ENCODE data around the gene ADAP1.
A peak's percentile ranks its signal among the peaks of the same experiment; 100 is the strongest.
"Not testable (repeated sequence)": the region's sequence is repeated elsewhere in the genome, so short reads cannot be mapped to it uniquely, and the experiment has no call there.

ADAP1 gene

GRCh38 chr7:908591-909357, 45.7 kb downstream of the ADAP1 start:
- not testable (repeated sequence) for H3K9me3 ChIP-seq (ENCODE audit: control insufficient read depth, low read length); H3K9ac ChIP-seq; H3K4me1 ChIP-seq; H3K4me3 ChIP-seq (ENCODE audit: low read depth, low read length); H3K27ac ChIP-seq; H2AFZ ChIP-seq; H3K27me3 ChIP-seq (ENCODE audit: control insufficient read depth, insufficient read depth, low read length); H3K79me2 ChIP-seq; H3K36me3 ChIP-seq (ENCODE audit: control insufficient read depth, insufficient read depth, low read length)
- TF ChIP-seq CTCF (IDR thresholded peaks at IDR 0.05): peak; percentile 78
- H3K4me2 ChIP-seq (ENCODE audit: low read length): peak overlapping the region; percentile 17

- H3K4me3 ChIP-seq (ENCODE audit: low read depth, low read length): no peak overlapping the region
- H3K27me3 ChIP-seq (ENCODE audit: control insufficient read depth, insufficient read depth, low read length): no peaks in the 10 kb centered on the region
- no peaks in the 10 kb centered on the region for H3K4me1 ChIP-seq
- no peak overlapping the region for H3K4me2 ChIP-seq (ENCODE audit: low read length)
- TF ChIP-seq CTCF (IDR thresholded peaks at IDR 0.05): no peak
- H3K36me3 ChIP-seq (ENCODE audit: control insufficient read depth, insufficient read depth, low read length): no peaks in the 10 kb centered on the region
- no peaks in the 10 kb centered on the region for H3K9me3 ChIP-seq (ENCODE audit: control insufficient read depth, low read length)
- no peak overlapping the region for H3K27ac ChIP-seq
- H3K79me2 ChIP-seq: no peaks in the 10 kb centered on the region
- H2AFZ ChIP-seq: no peak overlapping the region
- H3K9ac ChIP-seq: no peak overlapping the region
Observed at GRCh38 chr7:908159-908581, 46.3 kb downstream of the ADAP1 start.

- H3K4me3 ChIP-seq (ENCODE audit: low read depth, low read length): no peak overlapping the region
- H2AFZ ChIP-seq: no peak overlapping the region
- H3K36me3 ChIP-seq (ENCODE audit: control insufficient read depth, insufficient read depth, low read length): no peaks in the 10 kb centered on the region
- no peak overlapping the region for H3K9ac ChIP-seq
- no peaks in the 10 kb centered on the region for H3K4me1 ChIP-seq
- no peaks in the 10 kb centered on the region for H3K9me3 ChIP-seq (ENCODE audit: control insufficient read depth, low read length)
- no peaks in the 10 kb centered on the region for H3K27me3 ChIP-seq (ENCODE audit: control insufficient read depth, insufficient read depth, low read length)
- H3K27ac ChIP-seq: no peak overlapping the region
- no peak for TF ChIP-seq CTCF (IDR thresholded peaks at IDR 0.05)
- no peak overlapping the region for H3K4me2 ChIP-seq (ENCODE audit: low read length)
- H3K79me2 ChIP-seq: no peaks in the 10 kb centered on the region
Observed at GRCh38 chr7:907158-907980, 47.1 kb downstream of the ADAP1 start.

- Histone ChIP-seq H3K27me3 (ENCODE audit: control insufficient read depth, insufficient read depth, low read length) (no peaks in the 10 kb centered on the region), H3K4me2 (ENCODE audit: low read length) (no peak overlapping the region), H3K4me1 (no peaks in the 10 kb centered on the region), H3K9ac (no peak overlapping the region), H3K36me3 (ENCODE audit: control insufficient read depth, insufficient read depth, low read length) (no peaks in the 10 kb centered on the region), H3K27ac (no peak overlapping the region), H3K4me3 (ENCODE audit: low read depth, low read length) (no peak overlapping the region), H3K9me3 (ENCODE audit: control insufficient read depth, low read length) (no peaks in the 10 kb centered on the region), H3K79me2 (no peaks in the 10 kb centered on the region), H2AFZ (no peak overlapping the region)
- no peak for TF ChIP-seq CTCF (IDR thresholded peaks at IDR 0.05)
Observed at GRCh38 chr7:906776-907157, 47.7 kb downstream of the ADAP1 start.

All from parathyroid adenoma (tissue), 2 donors.